Heart right ventricle (tissue), 16 donors: Measurements from ENCODE around the gene EDIL3. TPM values are rescaled to one million over a fixed set of nuclear protein-coding genes. Genes with fewer than 3 reads are reported as not detected.

Experiments used
- ATAC-seq, 8 donors: fragments of 200-7000 bp; cut with Tn5 transposase; one replicate each; pipeline ENCODE4 v1.9.1; 2020; ENCODE audit warnings: mild to moderate bottlenecking in 8 of 8, moderate library complexity in 8 of 8, moderate number of reproducible peaks in 1 of 8
- DNase-seq, 2 donors: peaks; one replicate each; pipeline ENCODE4 v3.0.0-alpha.2; 2020
- H3K27ac ChIP-seq, 10 donors: fragments of 200-600 bp; sonication (generic) in 2 of 10; one replicate each; pipeline versions ENCODE4 v1.5.0 to v1.8.0; 2020 to 2022; ENCODE audit warnings: mild to moderate bottlenecking in 3 of 10
- H3K27me3 ChIP-seq, 7 donors: fragments of 200-600 bp; one replicate each; pipeline ENCODE4 v1.8.0; 2021 to 2022; ENCODE audit warnings: mild to moderate bottlenecking in 2 of 7
- H3K36me3 ChIP-seq, 9 donors: fragments of 200-600 bp; sonication (generic) in 1 of 9; one replicate each; pipeline versions ENCODE4 v1.5.0 to v1.8.0; 2020 to 2022; ENCODE audit warnings: mild to moderate bottlenecking in 2 of 9
- H3K4me1 ChIP-seq, 9 donors: fragments of 200-600 bp; sonication (generic) in 1 of 9; one replicate each; pipeline versions ENCODE4 v1.5.0 to v1.8.0; 2020 to 2022; ENCODE audit warnings: mild to moderate bottlenecking in 4 of 9
- H3K4me3 ChIP-seq, 10 donors: fragments of 200-600 bp; sonication (generic) in 2 of 10; one replicate each; pipeline versions ENCODE4 v1.5.0 to v1.8.0; 2020 to 2022; ENCODE audit warnings: mild to moderate bottlenecking in 7 of 10, moderate library complexity in 2 of 10
- H3K9me3 ChIP-seq, 11 donors: fragments of 200-600 bp in 10 of 11; sonication (generic) in 2 of 11; one replicate each; pipeline versions ENCODE4 v1.5.0 to v1.8.0; 2013 to 2022; ENCODE audit warnings: mild to moderate bottlenecking in 2 of 11, control low read depth in 1 of 11, moderate library complexity in 1 of 11
- WGBS, 2 donors: extraction: QIAGEN DNeasy Blood & Tissue Kit; methylation state at CpG; one replicate each; pipeline ENCODE4 v1.1.7; 2013; ENCODE audit warnings: inconsistent platforms in 1 of 2; 5-methylcytosine and 5-hydroxymethylcytosine counted together
- intact Hi-C, 10 donors: fragments of 100-400 bp; cut with DNase I; formaldehyde crosslinking; loops; one replicate each; pipeline versions ENCODE4 v1.11.1 to v1.14.2; 2022
- polyA plus RNA-seq, 2 donors: library from polyadenylated mRNA; stranded (reverse); fragments of 200-250 nt; gene quantifications; one replicate each; pipeline ENCODE4 v1.2.3, GENCODE V29; 2013
- total RNA-seq, 10 donors: library from RNA; stranded (reverse); fragmentation: NEBNext Ultra II Directional in 3 of 10; extraction: Animal tissue kit (Norgen Biotek cat#: 25700) in 3 of 10; gene quantifications; one replicate each; pipeline versions ENCODE4 v1.2.1 to v1.2.4, GENCODE V29; 2021 to 2023
- TF ChIP-seq, protein P1 (sequence below), 9 donors: fragments of 200-600 bp; sonication (generic) in 2 of 9; IDR thresholded peaks; one replicate each; pipeline versions ENCODE4 v1.5.0 to v1.8.0; 2021 to 2022; ENCODE audit warnings: antibody characterized with exemption in 9 of 9, mild to moderate bottlenecking in 5 of 9, moderate library complexity in 1 of 9
- donor health status: Arrhythmogenic right ventricular cardiomyopathy.
- donor health status: ischemic (EF 13 %, LVEDD 7.1; RV severe dilation, severe dysfunction).
- donor health status: healthy with polysubstance abuse.
- donor health status: DM: no; HTN: yes; CAD: no.
- donor health status: DM: no; HTN: no; CAD: no.
- donor health status: ischemic (EF 25% LVEDD 6.9; RV normal size, moderate dysfunction).
- donor health status: ischemic (EF 25% LVEDD 5.7; RV mildly dilated, moderate dysfunction).
- donor health status: healthy.
- donor health status: DM: yes; HTN: yes; CAD: no.
- donor health status: Ischemic cardiomyopathy.
- donor health status: ischemic (EF 35%, LVEDD 5.7; RV mildly dilated, moderate dysfunction).
- donor health status: nonischemic (EF 11% LVEDD 7.7; RV severe dilation, severe dysfunction).
- donor health status: DM: yes; HTN: yes; CAD: no.
- donor health status: PGD.
- donor health status: ischemic (EF 29% LVEDD 5.4; RV normal size, mild dysfunction).
- donor health status: nonischemic (EF 23%, LVEDD 6.1; RV moderate dilation, normal function).

The EDIL3 gene
- total and polyA plus RNA-seq, 12 donors, result 1.6 to 10.0 (median 3.9) TPM

DNA sequence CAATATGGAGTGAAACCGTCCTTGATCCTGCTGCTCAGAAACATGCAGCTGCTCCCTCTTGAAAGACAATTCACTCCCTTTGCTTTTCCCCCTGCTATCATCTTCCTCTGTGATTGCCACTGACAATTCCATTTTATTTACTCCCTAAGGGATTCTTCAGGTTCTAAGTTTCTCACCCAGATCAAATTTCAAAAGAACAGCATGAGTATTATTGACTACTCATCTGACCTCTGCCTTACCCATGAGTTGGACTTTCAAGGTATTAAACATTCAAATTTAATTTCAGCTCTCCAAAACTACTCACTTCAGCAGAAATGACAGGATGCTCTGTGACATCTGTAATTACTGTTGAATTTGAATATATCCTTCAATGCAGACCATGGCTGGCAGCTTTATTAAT lies 427.5 kb downstream of the EDIL3 start:
- Histone ChIP-seq H3K4me3 (no peak overlapping the region), H3K27ac (no peak overlapping the region), H3K36me3 (no peaks in the 10 kb centered on the region), H3K4me1 (no peaks in the 10 kb centered on the region), H3K27me3 (no peaks in the 10 kb centered on the region), H3K9me3 (no peaks in the 10 kb centered on the region)
- DNase-seq (no peak), ATAC-seq (no peak)
- 92 to 93% methylated on average over 1 of the region's 1 CpG for WGBS, 2 donors
- TF ChIP-seq, protein P1, sequence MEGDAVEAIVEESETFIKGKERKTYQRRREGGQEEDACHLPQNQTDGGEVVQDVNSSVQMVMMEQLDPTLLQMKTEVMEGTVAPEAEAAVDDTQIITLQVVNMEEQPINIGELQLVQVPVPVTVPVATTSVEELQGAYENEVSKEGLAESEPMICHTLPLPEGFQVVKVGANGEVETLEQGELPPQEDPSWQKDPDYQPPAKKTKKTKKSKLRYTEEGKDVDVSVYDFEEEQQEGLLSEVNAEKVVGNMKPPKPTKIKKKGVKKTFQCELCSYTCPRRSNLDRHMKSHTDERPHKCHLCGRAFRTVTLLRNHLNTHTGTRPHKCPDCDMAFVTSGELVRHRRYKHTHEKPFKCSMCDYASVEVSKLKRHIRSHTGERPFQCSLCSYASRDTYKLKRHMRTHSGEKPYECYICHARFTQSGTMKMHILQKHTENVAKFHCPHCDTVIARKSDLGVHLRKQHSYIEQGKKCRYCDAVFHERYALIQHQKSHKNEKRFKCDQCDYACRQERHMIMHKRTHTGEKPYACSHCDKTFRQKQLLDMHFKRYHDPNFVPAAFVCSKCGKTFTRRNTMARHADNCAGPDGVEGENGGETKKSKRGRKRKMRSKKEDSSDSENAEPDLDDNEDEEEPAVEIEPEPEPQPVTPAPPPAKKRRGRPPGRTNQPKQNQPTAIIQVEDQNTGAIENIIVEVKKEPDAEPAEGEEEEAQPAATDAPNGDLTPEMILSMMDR (IDR thresholded peaks at IDR 0.05), result no peak
- intact Hi-C loops, result no loop called here

DNA sequence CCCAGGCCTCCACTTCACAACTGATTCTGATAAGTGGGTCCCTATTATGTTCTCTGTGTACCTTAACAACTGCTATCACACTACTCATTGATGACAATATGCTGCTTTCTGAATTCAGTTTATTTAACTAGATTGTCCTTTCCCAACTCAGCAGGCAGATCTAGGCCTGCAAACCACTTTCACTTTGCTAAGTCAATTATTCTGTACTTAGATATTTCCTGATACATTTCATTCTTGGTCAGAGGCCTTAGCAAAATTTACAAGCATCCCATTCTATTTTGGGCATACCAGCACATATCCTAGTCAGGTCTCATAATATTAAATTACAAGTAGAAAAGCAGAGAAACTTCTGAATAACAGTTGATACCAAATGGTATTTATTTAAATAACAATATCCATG lies 428.3 kb downstream of the EDIL3 start:
- TF ChIP-seq, protein P1 (IDR thresholded peaks at IDR 0.05), result no peak
- DNase-seq (no peak), ATAC-seq (no peak)
- Histone ChIP-seq H3K4me1 (no peaks in the 10 kb centered on the region), H3K36me3 (no peaks in the 10 kb centered on the region), H3K9me3 (no peaks in the 10 kb centered on the region), H3K27me3 (no peaks in the 10 kb centered on the region), H3K27ac (no peak overlapping the region), H3K4me3 (no peak overlapping the region)
- intact Hi-C loops, result no loop called here

DNA sequence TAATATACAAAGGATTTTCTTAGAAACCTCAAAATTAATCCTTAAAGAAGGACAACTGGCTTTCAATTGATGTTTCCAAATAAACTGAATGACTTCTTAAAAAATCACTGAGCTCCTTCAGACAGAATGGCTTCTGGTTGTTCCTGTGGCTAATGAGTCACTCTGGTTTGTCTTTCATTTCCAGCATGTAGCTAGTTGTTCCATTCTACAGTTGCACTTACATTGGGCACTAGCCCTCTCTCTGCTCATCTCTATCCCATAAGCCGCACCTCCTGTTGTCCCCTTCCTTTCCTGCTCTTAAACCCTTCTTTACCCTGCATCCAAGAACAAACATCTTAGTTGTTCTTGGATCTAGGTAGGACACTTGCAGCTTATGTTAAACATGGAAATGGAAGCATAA lies 428.8 kb downstream of the EDIL3 start:
- Histone ChIP-seq H3K4me3 (no peak overlapping the region), H3K27ac (no peak overlapping the region), H3K4me1 (no peaks in the 10 kb centered on the region), H3K27me3 (no peaks in the 10 kb centered on the region), H3K36me3 (no peaks in the 10 kb centered on the region), H3K9me3 (no peaks in the 10 kb centered on the region)
- TF ChIP-seq, protein P1 (IDR thresholded peaks at IDR 0.05), result no peak
- no peak for DNase-seq
- no peak for ATAC-seq
- intact Hi-C loops, result no loop called here
- WGBS, 2 donors, result 95 to 98% methylated on average over 1 of the region's 1 CpG

DNA sequence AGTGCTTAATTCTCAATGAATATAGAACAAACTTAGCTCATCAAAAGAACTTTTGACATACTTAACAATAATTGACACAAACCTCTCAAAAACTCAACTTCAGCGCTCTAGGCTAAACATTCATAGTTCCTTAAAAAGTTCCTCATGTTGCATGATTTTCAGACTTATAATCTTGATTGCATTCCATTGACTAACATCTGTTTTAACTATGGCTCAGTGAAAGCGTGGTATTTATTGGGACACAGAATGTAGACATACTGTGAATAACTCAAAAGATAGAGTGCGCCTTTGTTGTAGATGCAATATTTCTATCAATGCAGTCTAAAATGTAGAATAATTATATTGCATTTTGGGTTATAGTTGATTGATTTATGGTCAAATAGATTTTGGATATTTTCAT lies 436.9 kb downstream of the EDIL3 start:
- no peak for DNase-seq
- Histone ChIP-seq H3K4me3 (no peak overlapping the region), H3K27ac (no peak overlapping the region), H3K4me1 (no peaks in the 10 kb centered on the region), H3K36me3 (no peaks in the 10 kb centered on the region), H3K27me3 (no peaks in the 10 kb centered on the region), H3K9me3 (no peaks in the 10 kb centered on the region)
- no peak for ATAC-seq
- TF ChIP-seq, protein P1 (IDR thresholded peaks at IDR 0.05), result no peak
- WGBS, 2 donors, result 96 to 98% methylated on average over 3 of the region's 3 CpGs
- intact Hi-C loops, result no loop called here

DNA sequence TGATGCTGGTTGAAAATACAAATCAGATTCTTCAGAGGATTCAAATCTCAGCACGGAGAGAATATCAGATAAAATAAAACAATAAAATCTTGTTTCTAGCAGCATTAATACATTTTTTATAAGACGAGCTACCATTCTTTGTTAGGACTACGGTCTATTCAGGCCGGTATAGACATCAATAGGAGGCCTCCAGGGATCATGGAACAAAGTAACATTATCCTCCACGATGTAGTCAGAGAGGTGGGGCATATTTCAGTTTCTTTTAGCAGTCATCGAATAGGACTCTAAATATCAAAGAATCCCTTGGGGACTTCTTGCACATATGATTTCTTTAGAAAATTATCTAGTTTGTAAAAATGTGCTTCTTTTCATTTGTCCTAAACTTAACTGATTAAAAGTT lies 438.2 kb downstream of the EDIL3 start:
- Histone ChIP-seq H3K36me3 (no peaks in the 10 kb centered on the region), H3K4me3 (no peak overlapping the region), H3K9me3 (no peaks in the 10 kb centered on the region), H3K27ac (no peak overlapping the region), H3K4me1 (no peaks in the 10 kb centered on the region), H3K27me3 (no peaks in the 10 kb centered on the region)
- no peak for DNase-seq
- intact Hi-C loops, result no loop called here
- TF ChIP-seq, protein P1 (IDR thresholded peaks at IDR 0.05), result no peak
- 46 to 58% methylated on average over 6 of the region's 6 CpGs for WGBS, 2 donors
- ATAC-seq, result no peak
